22Rv1 (cell line): ENCODE measurements around the gene CAMK2B.

ENCODE experiments used
- ZFX ChIP-seq: fragments of 450-650 bp; IDR thresholded peaks from 2 replicates; pipeline ENCODE4 v1.6.1; 2017; ENCODE audit warnings: antibody characterized with exemption, borderline replicate concordance
- TF ChIP-seq, protein P1 (sequence below): fragments of 450-650 bp; IDR thresholded peaks from 2 replicates; pipeline ENCODE4 v1.5.1; 2017; ENCODE audit warnings: mild to moderate bottlenecking

DNA sequence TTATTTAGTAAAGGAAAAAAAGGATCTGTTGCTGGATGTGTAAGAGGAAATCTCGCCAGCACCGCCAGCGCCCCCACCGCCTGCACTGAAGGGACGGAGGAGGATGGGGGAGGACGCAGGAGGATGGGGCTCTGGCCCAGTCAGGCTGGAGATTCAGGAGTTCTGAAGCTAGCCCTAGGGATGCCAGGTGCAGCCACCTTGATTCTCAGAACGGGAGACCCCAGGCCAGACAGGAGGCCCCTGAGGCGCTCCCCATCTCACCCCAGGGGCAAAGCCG, 1.3 kb downstream of the CAMK2B start:
- TF ChIP-seq, protein P1, sequence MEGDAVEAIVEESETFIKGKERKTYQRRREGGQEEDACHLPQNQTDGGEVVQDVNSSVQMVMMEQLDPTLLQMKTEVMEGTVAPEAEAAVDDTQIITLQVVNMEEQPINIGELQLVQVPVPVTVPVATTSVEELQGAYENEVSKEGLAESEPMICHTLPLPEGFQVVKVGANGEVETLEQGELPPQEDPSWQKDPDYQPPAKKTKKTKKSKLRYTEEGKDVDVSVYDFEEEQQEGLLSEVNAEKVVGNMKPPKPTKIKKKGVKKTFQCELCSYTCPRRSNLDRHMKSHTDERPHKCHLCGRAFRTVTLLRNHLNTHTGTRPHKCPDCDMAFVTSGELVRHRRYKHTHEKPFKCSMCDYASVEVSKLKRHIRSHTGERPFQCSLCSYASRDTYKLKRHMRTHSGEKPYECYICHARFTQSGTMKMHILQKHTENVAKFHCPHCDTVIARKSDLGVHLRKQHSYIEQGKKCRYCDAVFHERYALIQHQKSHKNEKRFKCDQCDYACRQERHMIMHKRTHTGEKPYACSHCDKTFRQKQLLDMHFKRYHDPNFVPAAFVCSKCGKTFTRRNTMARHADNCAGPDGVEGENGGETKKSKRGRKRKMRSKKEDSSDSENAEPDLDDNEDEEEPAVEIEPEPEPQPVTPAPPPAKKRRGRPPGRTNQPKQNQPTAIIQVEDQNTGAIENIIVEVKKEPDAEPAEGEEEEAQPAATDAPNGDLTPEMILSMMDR = no peak
- no peak for TF ChIP-seq ZFX
